ENCODE measurements around the gene NEK6.

DNA sequence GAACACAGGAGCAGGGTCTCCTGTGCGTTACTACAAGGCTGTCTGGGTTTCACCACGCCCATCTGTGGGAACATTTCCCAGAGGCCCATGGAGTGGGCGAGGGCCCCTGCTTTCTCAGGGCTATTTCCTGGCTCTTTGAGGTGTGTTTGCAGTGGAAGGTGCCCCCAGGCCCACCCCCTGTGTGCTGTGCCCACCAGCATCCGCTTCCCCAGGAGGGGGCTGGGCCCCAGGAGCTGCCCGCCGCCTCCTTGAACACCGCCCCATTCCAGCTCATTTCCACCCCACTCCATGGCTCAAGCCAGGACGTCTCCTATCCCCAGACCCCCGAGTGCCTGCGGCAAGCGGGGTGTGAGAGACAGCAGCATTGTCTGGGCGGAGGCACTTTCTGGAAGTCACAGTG, 70.5 kb downstream of the NEK6 start:
- TF ChIP-seq, protein P1, sequence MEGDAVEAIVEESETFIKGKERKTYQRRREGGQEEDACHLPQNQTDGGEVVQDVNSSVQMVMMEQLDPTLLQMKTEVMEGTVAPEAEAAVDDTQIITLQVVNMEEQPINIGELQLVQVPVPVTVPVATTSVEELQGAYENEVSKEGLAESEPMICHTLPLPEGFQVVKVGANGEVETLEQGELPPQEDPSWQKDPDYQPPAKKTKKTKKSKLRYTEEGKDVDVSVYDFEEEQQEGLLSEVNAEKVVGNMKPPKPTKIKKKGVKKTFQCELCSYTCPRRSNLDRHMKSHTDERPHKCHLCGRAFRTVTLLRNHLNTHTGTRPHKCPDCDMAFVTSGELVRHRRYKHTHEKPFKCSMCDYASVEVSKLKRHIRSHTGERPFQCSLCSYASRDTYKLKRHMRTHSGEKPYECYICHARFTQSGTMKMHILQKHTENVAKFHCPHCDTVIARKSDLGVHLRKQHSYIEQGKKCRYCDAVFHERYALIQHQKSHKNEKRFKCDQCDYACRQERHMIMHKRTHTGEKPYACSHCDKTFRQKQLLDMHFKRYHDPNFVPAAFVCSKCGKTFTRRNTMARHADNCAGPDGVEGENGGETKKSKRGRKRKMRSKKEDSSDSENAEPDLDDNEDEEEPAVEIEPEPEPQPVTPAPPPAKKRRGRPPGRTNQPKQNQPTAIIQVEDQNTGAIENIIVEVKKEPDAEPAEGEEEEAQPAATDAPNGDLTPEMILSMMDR (IDR thresholded peaks at IDR 0.05; ENCODE audit: low read depth, low read length): no peak
- no peak for TF ChIP-seq EZH2phosphoT487 (IDR thresholded peaks at IDR 0.05; ENCODE audit: low read depth)
